ENCODE measurements around the gene ABCC1.

GRCh38 chr16:16166949-16167348 is 217.5 kb downstream of the ABCC1 start:
- TF ChIP-seq CTCF (IDR thresholded peaks at IDR 0.05) (no peak), ZFX (IDR thresholded peaks at IDR 0.05; ENCODE audit: borderline replicate concordance) (no peak)

All from 22Rv1 (cell line).